ENCODE results near the gene SLC22A8. TPM values are rescaled to one million over a fixed set of nuclear protein-coding genes. Genes with fewer than 3 reads are reported as not detected.

Gene SLC22A8
- total RNA-seq, 1 donor = not detected

DNA sequence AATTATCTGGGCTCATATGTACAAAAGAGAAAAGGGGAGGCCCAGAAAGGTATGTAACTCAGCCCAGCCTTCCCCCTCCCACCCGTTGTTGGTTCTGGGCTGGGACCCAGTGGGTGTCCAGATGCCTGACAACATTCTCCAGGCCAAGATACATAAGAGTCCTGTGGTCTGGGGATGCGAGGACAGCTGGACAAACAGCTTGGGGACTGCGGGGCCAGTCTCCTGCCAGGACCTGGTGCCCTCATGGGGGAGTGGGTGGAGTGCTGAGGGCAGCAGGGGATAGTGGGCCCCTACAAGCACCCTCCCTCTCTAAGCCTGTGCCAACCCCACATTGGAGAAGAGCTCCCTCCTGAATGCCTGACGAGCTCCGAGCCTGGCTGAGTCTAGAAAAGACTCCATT, 27.4 kb downstream of the SLC22A8 start:
- TF ChIP-seq, protein P1, sequence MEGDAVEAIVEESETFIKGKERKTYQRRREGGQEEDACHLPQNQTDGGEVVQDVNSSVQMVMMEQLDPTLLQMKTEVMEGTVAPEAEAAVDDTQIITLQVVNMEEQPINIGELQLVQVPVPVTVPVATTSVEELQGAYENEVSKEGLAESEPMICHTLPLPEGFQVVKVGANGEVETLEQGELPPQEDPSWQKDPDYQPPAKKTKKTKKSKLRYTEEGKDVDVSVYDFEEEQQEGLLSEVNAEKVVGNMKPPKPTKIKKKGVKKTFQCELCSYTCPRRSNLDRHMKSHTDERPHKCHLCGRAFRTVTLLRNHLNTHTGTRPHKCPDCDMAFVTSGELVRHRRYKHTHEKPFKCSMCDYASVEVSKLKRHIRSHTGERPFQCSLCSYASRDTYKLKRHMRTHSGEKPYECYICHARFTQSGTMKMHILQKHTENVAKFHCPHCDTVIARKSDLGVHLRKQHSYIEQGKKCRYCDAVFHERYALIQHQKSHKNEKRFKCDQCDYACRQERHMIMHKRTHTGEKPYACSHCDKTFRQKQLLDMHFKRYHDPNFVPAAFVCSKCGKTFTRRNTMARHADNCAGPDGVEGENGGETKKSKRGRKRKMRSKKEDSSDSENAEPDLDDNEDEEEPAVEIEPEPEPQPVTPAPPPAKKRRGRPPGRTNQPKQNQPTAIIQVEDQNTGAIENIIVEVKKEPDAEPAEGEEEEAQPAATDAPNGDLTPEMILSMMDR (IDR thresholded peaks at IDR 0.05; ENCODE audit: extremely low read depth, low read depth, low read length) = no peak
- DNase-seq (ENCODE audit: insufficient read length, low spot score, missing footprints) = peak; percentile 44
- H2AFZ ChIP-seq (ENCODE audit: low read length) = no peak overlapping the region

GRCh38 chr11:62985041-62985750, 30.4 kb downstream of the SLC22A8 start:
- DNase-seq (ENCODE audit: insufficient read length, low spot score, missing footprints) = peak; percentile 37
- H3K79me2 ChIP-seq (ENCODE audit: insufficient read depth, low read length) = no peaks in the 10 kb centered on the region
- H3K4me2 ChIP-seq (ENCODE audit: insufficient read depth, low read length) = no peak overlapping the region
- no peaks in the 10 kb centered on the region for H3K9me3 ChIP-seq (ENCODE audit: low read depth, low read length)
- H4K20me1 ChIP-seq (ENCODE audit: insufficient read depth, low read length) = no peaks in the 10 kb centered on the region
- no peak overlapping the region for H3K27ac ChIP-seq (ENCODE audit: low read depth, low read length)
- no peaks in the 10 kb centered on the region for H3K4me1 ChIP-seq (ENCODE audit: insufficient read depth, low read length)
- H3K27me3 ChIP-seq (ENCODE audit: insufficient read depth, low read length) = peaks cover 3% of the 10 kb centered on the region
- TF ChIP-seq, protein P1 (IDR thresholded peaks at IDR 0.05; ENCODE audit: extremely low read depth, low read depth, low read length) = no peak
- H2AFZ ChIP-seq (ENCODE audit: low read length) = no peak overlapping the region
- H3K36me3 ChIP-seq (ENCODE audit: insufficient read depth, low read length) = no peaks in the 10 kb centered on the region
- H3K4me3 ChIP-seq (ENCODE audit: insufficient read depth, low read length) = no peak overlapping the region

More for the DNA sequence above, 27.4 kb downstream of the SLC22A8 start:
- no peak overlapping the region for H3K4me3 ChIP-seq (ENCODE audit: insufficient read depth, low read length)
- no peaks in the 10 kb centered on the region for H3K36me3 ChIP-seq (ENCODE audit: insufficient read depth, low read length)
- no peaks in the 10 kb centered on the region for H3K79me2 ChIP-seq (ENCODE audit: insufficient read depth, low read length)
- no peak overlapping the region for H3K27ac ChIP-seq (ENCODE audit: low read depth, low read length)
- H3K9me3 ChIP-seq (ENCODE audit: low read depth, low read length) = no peaks in the 10 kb centered on the region
- peaks cover 8% of the 10 kb centered on the region for H3K27me3 ChIP-seq (ENCODE audit: insufficient read depth, low read length)
- H3K4me2 ChIP-seq (ENCODE audit: insufficient read depth, low read length) = no peak overlapping the region
- no peaks in the 10 kb centered on the region for H3K4me1 ChIP-seq (ENCODE audit: insufficient read depth, low read length)
- no peaks in the 10 kb centered on the region for H4K20me1 ChIP-seq (ENCODE audit: insufficient read depth, low read length)

GRCh38 chr11:62984451-62984991, 31.1 kb downstream of the SLC22A8 start, which contains the start of gene SLC22A6:
TSS of gene SLC22A6 (minus strand) at chr11:62984967. CDS start at chr11:62984690, 277 bp downstream.
- DNase-seq (ENCODE audit: insufficient read length, low spot score, missing footprints) = peak; percentile 52
- Histone ChIP-seq H2AFZ (ENCODE audit: low read length) (no peak within 1 kb of the TSS), H3K27me3 (ENCODE audit: insufficient read depth, low read length) (peaks cover 3% of the 10 kb centered on the region), H3K79me2 (ENCODE audit: insufficient read depth, low read length) (no peaks in the 10 kb centered on the region), H4K20me1 (ENCODE audit: insufficient read depth, low read length) (no peaks in the 10 kb centered on the region), H3K4me3 (ENCODE audit: insufficient read depth, low read length) (no peak within 1 kb of the TSS), H3K4me2 (ENCODE audit: insufficient read depth, low read length) (no peak within 1 kb of the TSS), H3K9me3 (ENCODE audit: low read depth, low read length) (no peaks in the 10 kb centered on the region), H3K4me1 (ENCODE audit: insufficient read depth, low read length) (no peaks in the 10 kb centered on the region), H3K36me3 (ENCODE audit: insufficient read depth, low read length) (no peaks in the 10 kb centered on the region), H3K27ac (ENCODE audit: low read depth, low read length) (no peak within 1 kb of the TSS)
- TF ChIP-seq, protein P1 (IDR thresholded peaks at IDR 0.05; ENCODE audit: extremely low read depth, low read depth, low read length) = no peak

- H3K36me3 ChIP-seq (ENCODE audit: insufficient read depth, low read length) = no peaks in the 10 kb centered on the region
- no peaks in the 10 kb centered on the region for H3K9me3 ChIP-seq (ENCODE audit: low read depth, low read length)
- peaks cover 3% of the 10 kb centered on the region for H3K27me3 ChIP-seq (ENCODE audit: insufficient read depth, low read length)
- no peak overlapping the region for H3K27ac ChIP-seq (ENCODE audit: low read depth, low read length)
- no peak overlapping the region for H2AFZ ChIP-seq (ENCODE audit: low read length)
- TF ChIP-seq, protein P1 (IDR thresholded peaks at IDR 0.05; ENCODE audit: extremely low read depth, low read depth, low read length) = no peak
- H3K4me3 ChIP-seq (ENCODE audit: insufficient read depth, low read length) = no peak overlapping the region
- H3K4me1 ChIP-seq (ENCODE audit: insufficient read depth, low read length) = no peaks in the 10 kb centered on the region
- DNase-seq (ENCODE audit: insufficient read length, low spot score, missing footprints) = no peak
- no peaks in the 10 kb centered on the region for H4K20me1 ChIP-seq (ENCODE audit: insufficient read depth, low read length)
- no peak overlapping the region for H3K4me2 ChIP-seq (ENCODE audit: insufficient read depth, low read length)
- no peaks in the 10 kb centered on the region for H3K79me2 ChIP-seq (ENCODE audit: insufficient read depth, low read length)
Measured at GRCh38 chr11:62983536-62984199, 32.0 kb downstream of the SLC22A8 start.
